Ovary (tissue), 3 donors: Measurements from ENCODE around the gene CDC42BPA.

ENCODE experiments used
- CTCF ChIP-seq, 3 donors: fragments of 450-650 bp in 2 of 3; fragments of 200-600 bp in 1 of 3; IDR thresholded peaks; one replicate each; pipeline versions ENCODE4 v1.5.1 to v1.8.0; 2016 to 2022; ENCODE audit warnings: antibody characterized with exemption in 3 of 3, mild to moderate bottlenecking in 1 of 3
- POLR2A ChIP-seq: fragments of 450-650 bp; IDR thresholded peaks from one replicate; pipeline ENCODE4 v1.6.1; 2017; ENCODE audit warnings: antibody characterized with exemption, mild to moderate bottlenecking, moderate library complexity
- donor health status: DM: no; HTN: no; CAD: no.

DNA sequence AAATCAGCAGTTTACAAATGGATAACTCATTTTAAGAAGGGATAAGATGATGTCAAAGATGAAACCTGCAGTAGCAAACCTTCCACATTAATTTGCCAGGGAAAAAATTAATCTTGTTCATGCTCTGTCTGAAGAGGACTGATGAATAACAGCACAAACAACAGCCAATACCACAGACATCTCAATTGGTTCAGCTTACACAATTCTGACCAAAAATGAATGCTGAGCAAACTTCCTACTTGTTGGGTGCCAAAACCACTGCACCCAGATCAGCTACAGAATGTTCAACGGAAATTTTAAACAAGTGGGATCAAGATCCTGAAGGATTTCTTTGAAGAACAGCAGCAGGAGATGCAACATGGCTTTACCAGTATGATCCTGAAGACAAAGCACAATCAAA lies 279.9 kb downstream of the CDC42BPA start:
- TF ChIP-seq CTCF (IDR thresholded peaks at IDR 0.05) = no peak
- TF ChIP-seq POLR2A = no peak
